GM23338 (cell line): ENCODE results near the gene PARVA.

Source experiments
- CREB1 ChIP-seq: fragments of 250-450 bp; sonication (Bioruptor Pico); IDR thresholded peaks from 2 replicates; pipeline ENCODE4 v1.5.0; 2020; ENCODE audit warnings: low read depth, mild to moderate bottlenecking, moderate library complexity
- EZH2 ChIP-seq: fragments of 200-600 bp; sonication (generic); IDR thresholded peaks from one replicate; pipeline ENCODE4 v1.8.0; 2017; ENCODE audit warnings: antibody characterized with exemption, mild to moderate bottlenecking, low read depth; ENCODE audit not compliant: unreplicated experiment
- EZH2phosphoT487 ChIP-seq: fragments of 200-600 bp; sonication (generic); IDR thresholded peaks from one replicate; pipeline ENCODE4 v1.8.1; 2018; ENCODE audit warnings: antibody characterized with exemption; ENCODE audit not compliant: unreplicated experiment
- JUNB ChIP-seq: IDR thresholded peaks from one replicate; pipeline ENCODE4 v1.6.1; 2016; ENCODE audit warnings: antibody characterized with exemption; ENCODE audit not compliant: unreplicated experiment
- REST ChIP-seq: IDR thresholded peaks from one replicate; pipeline ENCODE4 v1.6.1; 2018; ENCODE audit warnings: antibody characterized with exemption; ENCODE audit not compliant: unreplicated experiment
- STAT1 ChIP-seq: IDR thresholded peaks from one replicate; pipeline ENCODE4 v1.6.1; 2016; ENCODE audit warnings: antibody characterized with exemption; ENCODE audit not compliant: unreplicated experiment
- ZNF331 ChIP-seq: fragments of 250-450 bp; sonication (Bioruptor Pico); IDR thresholded peaks from 2 replicates; pipeline ENCODE4 v1.5.0; 2020; ENCODE audit warnings: low read depth, mild to moderate bottlenecking, moderate library complexity
- TF ChIP-seq, protein P1 (sequence below), 2 experiments: fragments of 200-600 bp in 1 of 2; sonication (generic) in 1 of 2; conservative IDR thresholded peaks; 2 replicates each; pipeline versions ENCODE4 v1.5.1 to v1.6.1; 2016 to 2017; ENCODE audit warnings: antibody characterized with exemption in 2 of 2, low read depth in 2 of 2, mild to moderate bottlenecking in 2 of 2, moderate library complexity in 1 of 2
- TF ChIP-seq, protein P2 (sequence below): IDR thresholded peaks from 2 replicates; pipeline ENCODE4 v1.6.1; 2016; ENCODE audit warnings: antibody characterized with exemption
- TF ChIP-seq, protein P3 (sequence below): fragments of 250-450 bp; sonication (Bioruptor Pico); IDR thresholded peaks from 2 replicates; pipeline ENCODE4 v1.5.0; 2020; ENCODE audit warnings: mild to moderate bottlenecking, moderate library complexity

- TF ChIP-seq, protein P1, sequence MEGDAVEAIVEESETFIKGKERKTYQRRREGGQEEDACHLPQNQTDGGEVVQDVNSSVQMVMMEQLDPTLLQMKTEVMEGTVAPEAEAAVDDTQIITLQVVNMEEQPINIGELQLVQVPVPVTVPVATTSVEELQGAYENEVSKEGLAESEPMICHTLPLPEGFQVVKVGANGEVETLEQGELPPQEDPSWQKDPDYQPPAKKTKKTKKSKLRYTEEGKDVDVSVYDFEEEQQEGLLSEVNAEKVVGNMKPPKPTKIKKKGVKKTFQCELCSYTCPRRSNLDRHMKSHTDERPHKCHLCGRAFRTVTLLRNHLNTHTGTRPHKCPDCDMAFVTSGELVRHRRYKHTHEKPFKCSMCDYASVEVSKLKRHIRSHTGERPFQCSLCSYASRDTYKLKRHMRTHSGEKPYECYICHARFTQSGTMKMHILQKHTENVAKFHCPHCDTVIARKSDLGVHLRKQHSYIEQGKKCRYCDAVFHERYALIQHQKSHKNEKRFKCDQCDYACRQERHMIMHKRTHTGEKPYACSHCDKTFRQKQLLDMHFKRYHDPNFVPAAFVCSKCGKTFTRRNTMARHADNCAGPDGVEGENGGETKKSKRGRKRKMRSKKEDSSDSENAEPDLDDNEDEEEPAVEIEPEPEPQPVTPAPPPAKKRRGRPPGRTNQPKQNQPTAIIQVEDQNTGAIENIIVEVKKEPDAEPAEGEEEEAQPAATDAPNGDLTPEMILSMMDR (conservative IDR thresholded peaks at IDR 0.05; ENCODE audit: low read depth in 2 of 2) = no peak
- TF ChIP-seq EZH2 (no peak), CREB1 (CRISPR knock-in tag) (no peak), REST (no peak), STAT1 (no peak), EZH2phosphoT487 (no peak), JUNB (no peak), ZNF331 (CRISPR knock-in tag) (no peak)
- TF ChIP-seq, protein P2, sequence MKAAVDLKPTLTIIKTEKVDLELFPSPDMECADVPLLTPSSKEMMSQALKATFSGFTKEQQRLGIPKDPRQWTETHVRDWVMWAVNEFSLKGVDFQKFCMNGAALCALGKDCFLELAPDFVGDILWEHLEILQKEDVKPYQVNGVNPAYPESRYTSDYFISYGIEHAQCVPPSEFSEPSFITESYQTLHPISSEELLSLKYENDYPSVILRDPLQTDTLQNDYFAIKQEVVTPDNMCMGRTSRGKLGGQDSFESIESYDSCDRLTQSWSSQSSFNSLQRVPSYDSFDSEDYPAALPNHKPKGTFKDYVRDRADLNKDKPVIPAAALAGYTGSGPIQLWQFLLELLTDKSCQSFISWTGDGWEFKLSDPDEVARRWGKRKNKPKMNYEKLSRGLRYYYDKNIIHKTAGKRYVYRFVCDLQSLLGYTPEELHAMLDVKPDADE = no peak
- TF ChIP-seq, protein P3, sequence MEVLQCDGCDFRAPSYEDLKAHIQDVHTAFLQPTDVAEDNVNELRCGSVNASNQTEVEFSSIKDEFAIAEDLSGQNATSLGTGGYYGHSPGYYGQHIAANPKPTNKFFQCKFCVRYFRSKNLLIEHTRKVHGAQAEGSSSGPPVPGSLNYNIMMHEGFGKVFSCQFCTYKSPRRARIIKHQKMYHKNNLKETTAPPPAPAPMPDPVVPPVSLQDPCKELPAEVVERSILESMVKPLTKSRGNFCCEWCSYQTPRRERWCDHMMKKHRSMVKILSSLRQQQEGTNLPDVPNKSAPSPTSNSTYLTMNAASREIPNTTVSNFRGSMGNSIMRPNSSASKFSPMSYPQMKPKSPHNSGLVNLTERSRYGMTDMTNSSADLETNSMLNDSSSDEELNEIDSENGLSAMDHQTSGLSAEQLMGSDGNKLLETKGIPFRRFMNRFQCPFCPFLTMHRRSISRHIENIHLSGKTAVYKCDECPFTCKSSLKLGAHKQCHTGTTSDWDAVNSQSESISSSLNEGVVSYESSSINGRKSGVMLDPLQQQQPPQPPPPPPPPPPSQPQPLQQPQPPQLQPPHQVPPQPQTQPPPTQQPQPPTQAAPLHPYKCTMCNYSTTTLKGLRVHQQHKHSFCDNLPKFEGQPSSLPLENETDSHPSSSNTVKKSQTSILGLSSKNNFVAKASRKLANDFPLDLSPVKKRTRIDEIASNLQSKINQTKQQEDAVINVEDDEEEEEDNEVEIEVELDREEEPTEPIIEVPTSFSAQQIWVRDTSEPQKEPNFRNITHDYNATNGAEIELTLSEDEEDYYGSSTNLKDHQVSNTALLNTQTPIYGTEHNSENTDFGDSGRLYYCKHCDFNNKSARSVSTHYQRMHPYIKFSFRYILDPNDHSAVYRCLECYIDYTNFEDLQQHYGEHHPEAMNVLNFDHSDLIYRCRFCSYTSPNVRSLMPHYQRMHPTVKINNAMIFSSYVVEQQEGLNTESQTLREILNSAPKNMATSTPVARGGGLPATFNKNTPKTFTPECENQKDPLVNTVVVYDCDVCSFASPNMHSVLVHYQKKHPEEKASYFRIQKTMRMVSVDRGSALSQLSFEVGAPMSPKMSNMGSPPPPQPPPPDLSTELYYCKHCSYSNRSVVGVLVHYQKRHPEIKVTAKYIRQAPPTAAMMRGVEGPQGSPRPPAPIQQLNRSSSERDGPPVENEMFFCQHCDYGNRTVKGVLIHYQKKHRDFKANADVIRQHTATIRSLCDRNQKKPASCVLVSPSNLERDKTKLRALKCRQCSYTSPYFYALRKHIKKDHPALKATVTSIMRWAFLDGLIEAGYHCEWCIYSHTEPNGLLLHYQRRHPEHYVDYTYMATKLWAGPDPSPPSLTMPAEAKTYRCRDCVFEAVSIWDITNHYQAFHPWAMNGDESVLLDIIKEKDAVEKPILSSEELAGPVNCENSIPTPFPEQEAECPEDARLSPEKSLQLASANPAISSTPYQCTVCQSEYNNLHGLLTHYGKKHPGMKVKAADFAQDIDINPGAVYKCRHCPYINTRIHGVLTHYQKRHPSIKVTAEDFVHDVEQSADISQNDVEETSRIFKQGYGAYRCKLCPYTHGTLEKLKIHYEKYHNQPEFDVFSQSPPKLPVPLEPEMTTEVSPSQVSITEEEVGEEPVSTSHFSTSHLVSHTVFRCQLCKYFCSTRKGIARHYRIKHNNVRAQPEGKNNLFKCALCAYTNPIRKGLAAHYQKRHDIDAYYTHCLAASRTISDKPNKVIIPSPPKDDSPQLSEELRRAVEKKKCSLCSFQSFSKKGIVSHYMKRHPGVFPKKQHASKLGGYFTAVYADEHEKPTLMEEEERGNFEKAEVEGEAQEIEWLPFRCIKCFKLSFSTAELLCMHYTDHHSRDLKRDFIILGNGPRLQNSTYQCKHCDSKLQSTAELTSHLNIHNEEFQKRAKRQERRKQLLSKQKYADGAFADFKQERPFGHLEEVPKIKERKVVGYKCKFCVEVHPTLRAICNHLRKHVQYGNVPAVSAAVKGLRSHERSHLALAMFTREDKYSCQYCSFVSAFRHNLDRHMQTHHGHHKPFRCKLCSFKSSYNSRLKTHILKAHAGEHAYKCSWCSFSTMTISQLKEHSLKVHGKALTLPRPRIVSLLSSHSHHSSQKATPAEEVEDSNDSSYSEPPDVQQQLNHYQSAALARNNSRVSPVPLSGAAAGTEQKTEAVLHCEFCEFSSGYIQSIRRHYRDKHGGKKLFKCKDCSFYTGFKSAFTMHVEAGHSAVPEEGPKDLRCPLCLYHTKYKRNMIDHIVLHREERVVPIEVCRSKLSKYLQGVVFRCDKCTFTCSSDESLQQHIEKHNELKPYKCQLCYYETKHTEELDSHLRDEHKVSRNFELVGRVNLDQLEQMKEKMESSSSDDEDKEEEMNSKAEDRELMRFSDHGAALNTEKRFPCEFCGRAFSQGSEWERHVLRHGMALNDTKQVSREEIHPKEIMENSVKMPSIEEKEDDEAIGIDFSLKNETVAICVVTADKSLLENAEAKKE = no peak
Observed at GRCh38 chr11:12433121-12433520, 55.8 kb downstream of the PARVA start.
